Prostate gland (tissue), 2 donors: ENCODE measurements around the gene APOBEC3B. TPM values are rescaled to one million over a fixed set of nuclear protein-coding genes. Genes with fewer than 3 reads are reported as not detected.
A peak's percentile ranks its signal among the peaks of the same experiment; 100 is the strongest.
"Not testable (repeated sequence)": the region's sequence is repeated elsewhere in the genome, so short reads cannot be mapped to it uniquely, and the experiment has no call there.

Source experiments
- DNase-seq: peaks from one replicate; pipeline ENCODE4 v3.0.0-alpha.2; 2019; ENCODE audit warnings: low spot score
- H3K27ac ChIP-seq, 2 donors: fragments of 200-600 bp; sonication (generic); 2 replicates each; pipeline ENCODE4 v1.5.1; 2017 to 2019
- H3K27me3 ChIP-seq: fragments of 200-600 bp; sonication (generic); replicated peaks from 2 replicates; pipeline ENCODE4 v1.5.1; 2019; ENCODE audit not compliant: insufficient read depth
- H3K36me3 ChIP-seq, 2 donors: fragments of 200-600 bp; sonication (generic); 1 replicate in 1 of 2; 2 replicates in 1 of 2; pipeline versions ENCODE4 v1.5.1 to v1.8.1; 2017 to 2019
- H3K4me1 ChIP-seq: fragments of 200-600 bp; sonication (generic); replicated peaks from 2 replicates; pipeline ENCODE4 v1.5.1; 2019
- H3K4me3 ChIP-seq, 2 donors: fragments of 200-600 bp; sonication (generic); 2 replicates each; pipeline ENCODE4 v1.5.1; 2017 to 2019
- H3K9me3 ChIP-seq: fragments of 200-600 bp; sonication (generic); 2 replicates; pipeline ENCODE4 v1.5.1; 2017
- CTCF ChIP-seq, 4 experiments: fragments of 200-600 bp in 2 of 4; fragments of 450-650 bp in 2 of 4; sonication (generic) in 2 of 4; IDR thresholded peaks; 1 replicate in 3 of 4; 2 replicates in 1 of 4; pipeline ENCODE4 v1.5.1; 2016 to 2019; ENCODE audit warnings: antibody characterized with exemption in 4 of 4, mild to moderate bottlenecking in 2 of 4, moderate library complexity in 2 of 4
- POLR2A ChIP-seq: fragments of 450-650 bp; IDR thresholded peaks from one replicate; pipeline ENCODE4 v1.6.1; 2016; ENCODE audit warnings: antibody characterized with exemption, mild to moderate bottlenecking
- POLR2AphosphoS5 ChIP-seq: sonication (generic); formaldehyde crosslinking; IDR thresholded peaks from one replicate; pipeline ENCODE4 v1.6.1; 2017; ENCODE audit warnings: antibody characterized with exemption
- WGBS: methylation state at CpG from one replicate; pipeline ENCODE4 v1.1.5; 2018; 5-methylcytosine and 5-hydroxymethylcytosine counted together
- intact Hi-C: fragments of 100-400 bp; cut with DNase I; formaldehyde crosslinking; loops from one replicate; pipeline ENCODE4 v1.14.2; 2022
- total RNA-seq, 2 donors: library from RNA; depleted of rRNA; stranded (reverse); fragments of >200 nt; gene quantifications; one replicate each; pipeline ENCODE4 v1.1.0, GENCODE V29; 2016

The APOBEC3B gene
- total RNA-seq, 2 donors from 2014 or later: 0.91 to 1.5 TPM

GRCh38 chr22:38974826-38975175 lies 7.3 kb upstream of the APOBEC3B start:
- Histone ChIP-seq H3K27ac (no peak overlapping the region), H3K4me3 (no peak overlapping the region), H3K9me3 (no peaks in the 10 kb centered on the region), H3K27me3 (no peaks in the 10 kb centered on the region), H3K4me1 (no peaks in the 10 kb centered on the region), H3K36me3 (no peaks in the 10 kb centered on the region)
- intact Hi-C loops: no loop called here
- WGBS: 80% methylated on average over 7 of the region's 7 CpGs
- TF ChIP-seq POLR2AphosphoS5: no peak
- no peak for TF ChIP-seq POLR2A
- TF ChIP-seq CTCF (IDR thresholded peaks at IDR 0.05): no peak
- no peak for DNase-seq

- WGBS: 96% methylated on average over 4 of the region's 4 CpGs
- H3K4me3 ChIP-seq, H3K4me1 ChIP-seq, intact Hi-C loops, DNase-seq, H3K9me3 ChIP-seq, H3K27me3 ChIP-seq, H3K27ac ChIP-seq, H3K36me3 ChIP-seq: not testable (repeated sequence)
Measured at GRCh38 chr22:38977289-38977688, 4.9 kb upstream of the APOBEC3B start.

GRCh38 chr22:38980587-38980986 lies 1.6 kb upstream of the APOBEC3B start:
- H3K36me3 ChIP-seq, H3K4me1 ChIP-seq, H3K27me3 ChIP-seq, H3K27ac ChIP-seq, H3K9me3 ChIP-seq, DNase-seq, intact Hi-C loops, H3K4me3 ChIP-seq: not testable (repeated sequence)
- 83% methylated on average over 10 of the region's 10 CpGs for WGBS

GRCh38 chr22:38981005-38981991 lies 849 bp upstream of the APOBEC3B start:
- Histone ChIP-seq H3K4me3 (peak overlapping the region; percentile 32 to 34), H3K4me1 (no peaks in the 10 kb centered on the region), H3K9me3 (no peaks in the 10 kb centered on the region), H3K27ac (peak overlapping the region; percentile 72 to 77), H3K36me3 (no peaks in the 10 kb centered on the region), H3K27me3 (no peaks in the 10 kb centered on the region)
- WGBS: 14% methylated on average over 27 of the region's 27 CpGs
- intact Hi-C loops: no loop called here
- peak; percentile 62 for DNase-seq
- TF ChIP-seq POLR2A (no peak), POLR2AphosphoS5 (peak; percentile 49), CTCF (IDR thresholded peaks at IDR 0.05) (peak in 3 of 4 experiments; percentile 41 to 60 (median 53))

- Histone ChIP-seq H3K27ac (no peak overlapping the region), H3K36me3 (no peaks in the 10 kb centered on the region), H3K4me3 (no peak overlapping the region), H3K27me3 (no peaks in the 10 kb centered on the region), H3K4me1 (no peaks in the 10 kb centered on the region), H3K9me3 (no peaks in the 10 kb centered on the region)
- intact Hi-C loops: no loop called here
- DNase-seq: no peak
- no peak for TF ChIP-seq POLR2AphosphoS5
- TF ChIP-seq CTCF (IDR thresholded peaks at IDR 0.05): no peak
- TF ChIP-seq POLR2A: no peak
- 96% methylated on average over 2 of the region's 2 CpGs for WGBS
Measured at GRCh38 chr22:38984224-38984623, 2.1 kb downstream of the APOBEC3B start.
